Right lobe of liver (tissue), 4 donors: ENCODE measurements around the gene RASAL1.

Source experiments
- CTCF ChIP-seq, 4 donors: fragments of 200-600 bp in 3 of 4; fragments of 450-650 bp in 1 of 4; IDR thresholded peaks; one replicate each; pipeline versions ENCODE4 v1.5.1 to v1.8.0; 2016 to 2022; ENCODE audit warnings: antibody characterized with exemption in 4 of 4, mild to moderate bottlenecking in 2 of 4
- POLR2A ChIP-seq: fragments of 450-650 bp; IDR thresholded peaks from one replicate; pipeline ENCODE4 v1.6.1; 2017; ENCODE audit warnings: antibody characterized with exemption, mild to moderate bottlenecking
- donor health status: DM: no; HTN: no; CAD: no.
- donor health status: DM: no; HTN: no; CAD: no.
- donor health status: DM: no; HTN: yes; CAD: no.

GRCh38 chr12:113089839-113090238 is 45.7 kb downstream of the RASAL1 start:
- no peak for TF ChIP-seq POLR2A
- no peak for TF ChIP-seq CTCF (IDR thresholded peaks at IDR 0.05)
